Osteoblast (primary cell): ENCODE measurements around the gene RGCC. TPM values are rescaled to one million over a fixed set of nuclear protein-coding genes. Genes with fewer than 3 reads are reported as not detected.

Experiments used
- DNase-seq: peaks from one replicate; pipeline ENCODE4 v3.0.0; 2011; ENCODE audit warnings: low spot score, mixed read lengths; ENCODE audit not compliant: insufficient read length; ENCODE audit errors: missing footprints
- H2AFZ ChIP-seq: 2 replicates; pipeline ENCODE4 v1.6.0; 2011; ENCODE audit warnings: mild to moderate bottlenecking, low read length
- H3K27ac ChIP-seq: 2 replicates; pipeline ENCODE4 v1.5.1; 2011; ENCODE audit warnings: mild to moderate bottlenecking, low read depth, low read length, moderate library complexity
- H3K27me3 ChIP-seq: 2 replicates; pipeline ENCODE4 v1.6.0; 2012; ENCODE audit warnings: mild to moderate bottlenecking, control low read depth, inconsistent platforms, low read length, moderate library complexity; ENCODE audit not compliant: insufficient read depth
- H3K36me3 ChIP-seq: 2 replicates; pipeline ENCODE4 v1.5.1; 2011; ENCODE audit warnings: mild to moderate bottlenecking, low read length, control low read depth, moderate library complexity; ENCODE audit not compliant: insufficient read depth
- H3K4me1 ChIP-seq: 2 replicates; pipeline ENCODE4 v1.5.1; 2011; ENCODE audit warnings: mild to moderate bottlenecking, low read length, control low read depth, moderate library complexity; ENCODE audit not compliant: insufficient read depth
- H3K4me2 ChIP-seq: 2 replicates; pipeline ENCODE4 v1.6.0; 2011; ENCODE audit warnings: mild to moderate bottlenecking, low read length; ENCODE audit not compliant: insufficient read depth
- H3K4me3 ChIP-seq: fragments of 200-600 bp; sonication (generic); 3 replicates; pipeline ENCODE4 v1.5.1; 2012; ENCODE audit warnings: mild to moderate bottlenecking, low read length, inconsistent platforms; ENCODE audit not compliant: insufficient read depth
- H3K79me2 ChIP-seq: 2 replicates; pipeline ENCODE4 v1.6.0; 2012; ENCODE audit warnings: mild to moderate bottlenecking, low read length, control low read depth, inconsistent platforms; ENCODE audit not compliant: insufficient read depth
- H3K9me3 ChIP-seq: 2 replicates; pipeline ENCODE4 v1.5.1; 2011; ENCODE audit warnings: low read depth, low read length, control low read depth
- H4K20me1 ChIP-seq: 2 replicates; pipeline ENCODE4 v1.6.0; 2012; ENCODE audit warnings: mild to moderate bottlenecking, low read length, control low read depth; ENCODE audit not compliant: insufficient read depth
- CTCF ChIP-seq: IDR thresholded peaks from 2 replicates; pipeline ENCODE4 v1.5.1; 2011; ENCODE audit warnings: mild to moderate bottlenecking, low read depth, low read length, moderate library complexity; ENCODE audit errors: extremely low read depth
- total RNA-seq: library from RNA; depleted of rRNA; stranded (reverse); fragments of >200 nt; gene quantifications from 2 replicates; pipeline ENCODE4 v1.2.3, GENCODE V29; 2012

The RGCC gene
- total RNA-seq, 1 donor: 2.2 TPM

DNA sequence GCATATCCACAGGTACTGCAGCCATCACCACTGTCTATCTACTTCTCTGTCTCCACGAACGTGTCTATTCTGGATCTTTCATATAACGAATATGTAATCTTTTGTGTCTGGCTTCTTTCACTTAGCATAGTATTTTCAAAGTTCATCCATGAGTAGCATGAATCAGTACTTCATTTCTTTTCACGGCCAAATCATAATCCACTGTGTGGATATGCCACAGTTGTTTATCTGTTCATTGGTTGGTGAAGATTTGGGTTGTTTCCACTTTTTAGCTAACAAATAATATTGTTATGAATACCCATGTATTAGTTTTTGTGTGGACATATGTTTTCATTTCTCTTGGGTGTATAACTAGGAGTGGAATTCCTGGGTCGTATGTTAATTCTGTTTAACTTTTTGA is 14.4 kb downstream of the RGCC start:
- Histone ChIP-seq H3K27ac (no peak overlapping the region), H3K4me1 (no peaks in the 10 kb centered on the region), H3K27me3 (no peaks in the 10 kb centered on the region), H3K36me3 (no peaks in the 10 kb centered on the region), H2AFZ (no peak overlapping the region), H3K4me2 (no peak overlapping the region), H4K20me1 (no peaks in the 10 kb centered on the region), H3K4me3 (no peak overlapping the region), H3K79me2 (no peaks in the 10 kb centered on the region), H3K9me3 (no peaks in the 10 kb centered on the region)
- TF ChIP-seq CTCF: no peak
- no peak for DNase-seq

GRCh38 chr13:41487222-41487621 is 29.9 kb downstream of the RGCC start:
- H3K27me3 ChIP-seq: peaks cover 13% of the 10 kb centered on the region
- no peak overlapping the region for H2AFZ ChIP-seq
- no peak for TF ChIP-seq CTCF
- H3K79me2 ChIP-seq: no peaks in the 10 kb centered on the region
- no peaks in the 10 kb centered on the region for H3K9me3 ChIP-seq
- H3K27ac ChIP-seq: no peak overlapping the region
- no peaks in the 10 kb centered on the region for H4K20me1 ChIP-seq
- H3K36me3 ChIP-seq: no peaks in the 10 kb centered on the region
- no peak for DNase-seq
- no peak overlapping the region for H3K4me2 ChIP-seq
- H3K4me3 ChIP-seq: no peak overlapping the region
- H3K4me1 ChIP-seq: no peaks in the 10 kb centered on the region

GRCh38 chr13:41488124-41488523 is 30.8 kb downstream of the RGCC start:
- H3K79me2 ChIP-seq: no peaks in the 10 kb centered on the region
- no peaks in the 10 kb centered on the region for H4K20me1 ChIP-seq
- no peak overlapping the region for H3K4me3 ChIP-seq
- H3K9me3 ChIP-seq: no peaks in the 10 kb centered on the region
- peaks cover 13% of the 10 kb centered on the region for H3K27me3 ChIP-seq
- DNase-seq: no peak
- H3K4me1 ChIP-seq: no peaks in the 10 kb centered on the region
- H2AFZ ChIP-seq: no peak overlapping the region
- no peak overlapping the region for H3K4me2 ChIP-seq
- H3K36me3 ChIP-seq: no peaks in the 10 kb centered on the region
- TF ChIP-seq CTCF: no peak
- no peak overlapping the region for H3K27ac ChIP-seq

GRCh38 chr13:41490371-41491015 is 33.1 kb downstream of the RGCC start:
- no peak for TF ChIP-seq CTCF
- Histone ChIP-seq H3K9me3 (no peaks in the 10 kb centered on the region), H3K4me1 (no peaks in the 10 kb centered on the region), H3K4me3 (no peak overlapping the region), H2AFZ (no peak overlapping the region), H3K4me2 (no peak overlapping the region), H3K36me3 (no peaks in the 10 kb centered on the region), H3K27ac (no peak overlapping the region), H4K20me1 (no peaks in the 10 kb centered on the region), H3K27me3 (peaks cover 12% of the 10 kb centered on the region), H3K79me2 (no peaks in the 10 kb centered on the region)
- DNase-seq: no peak
